Epithelial cell of proximal tubule (primary cell): ENCODE measurements around the gene COL23A1. TPM values are rescaled to one million over a fixed set of nuclear protein-coding genes. Genes with fewer than 3 reads are reported as not detected.

Experiments used
- DNase-seq: peaks from one replicate; pipeline ENCODE4 v3.0.0-alpha.2; 2011; ENCODE audit warnings: low read depth
- H3K4me3 ChIP-seq: 2 replicates; pipeline ENCODE4 v1.5.1; 2011; ENCODE audit warnings: low read depth, mild to moderate bottlenecking, low read length
- total RNA-seq: library from RNA; depleted of rRNA; stranded (reverse); fragments of >200 nt; gene quantifications from 2 replicates; pipeline ENCODE4 v1.2.3, GENCODE V29; 2015
- TF ChIP-seq, protein P1 (sequence below): conservative IDR thresholded peaks from 2 replicates; pipeline ENCODE4 v1.5.1; 2012; ENCODE audit warnings: low read depth, mild to moderate bottlenecking, low read length

Gene COL23A1
- total RNA-seq, 1 donor from 2014 or later, result not detected

GRCh38 chr5:178432421-178433272, 157.5 kb downstream of the COL23A1 start:
- TF ChIP-seq, protein P1, sequence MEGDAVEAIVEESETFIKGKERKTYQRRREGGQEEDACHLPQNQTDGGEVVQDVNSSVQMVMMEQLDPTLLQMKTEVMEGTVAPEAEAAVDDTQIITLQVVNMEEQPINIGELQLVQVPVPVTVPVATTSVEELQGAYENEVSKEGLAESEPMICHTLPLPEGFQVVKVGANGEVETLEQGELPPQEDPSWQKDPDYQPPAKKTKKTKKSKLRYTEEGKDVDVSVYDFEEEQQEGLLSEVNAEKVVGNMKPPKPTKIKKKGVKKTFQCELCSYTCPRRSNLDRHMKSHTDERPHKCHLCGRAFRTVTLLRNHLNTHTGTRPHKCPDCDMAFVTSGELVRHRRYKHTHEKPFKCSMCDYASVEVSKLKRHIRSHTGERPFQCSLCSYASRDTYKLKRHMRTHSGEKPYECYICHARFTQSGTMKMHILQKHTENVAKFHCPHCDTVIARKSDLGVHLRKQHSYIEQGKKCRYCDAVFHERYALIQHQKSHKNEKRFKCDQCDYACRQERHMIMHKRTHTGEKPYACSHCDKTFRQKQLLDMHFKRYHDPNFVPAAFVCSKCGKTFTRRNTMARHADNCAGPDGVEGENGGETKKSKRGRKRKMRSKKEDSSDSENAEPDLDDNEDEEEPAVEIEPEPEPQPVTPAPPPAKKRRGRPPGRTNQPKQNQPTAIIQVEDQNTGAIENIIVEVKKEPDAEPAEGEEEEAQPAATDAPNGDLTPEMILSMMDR, result no peak
- peak overlapping the region; percentile 32 for H3K4me3 ChIP-seq
- no peak for DNase-seq

GRCh38 chr5:178431782-178432165, 158.4 kb downstream of the COL23A1 start:
- peak overlapping the region; percentile 32 for H3K4me3 ChIP-seq
- TF ChIP-seq, protein P1, result no peak
- DNase-seq, result peak; percentile 91

GRCh38 chr5:178431063-178431781, 159.0 kb downstream of the COL23A1 start:
- TF ChIP-seq, protein P1, result no peak
- no peak overlapping the region for H3K4me3 ChIP-seq
- no peak for DNase-seq

GRCh38 chr5:178430186-178431062, 159.8 kb downstream of the COL23A1 start:
- TF ChIP-seq, protein P1, result no peak

GRCh38 chr5:178429491-178430185, 160.6 kb downstream of the COL23A1 start:
- H3K4me3 ChIP-seq, result no peak overlapping the region

More at GRCh38 chr5:178430186-178431062, 159.8 kb downstream of the COL23A1 start:
- no peak overlapping the region for H3K4me3 ChIP-seq
- no peak for DNase-seq

GRCh38 chr5:178429156-178429468, 161.1 kb downstream of the COL23A1 start:
- TF ChIP-seq, protein P1, result no peak
- no peak overlapping the region for H3K4me3 ChIP-seq
- no peak for DNase-seq

More at GRCh38 chr5:178429491-178430185, 160.6 kb downstream of the COL23A1 start:
- TF ChIP-seq, protein P1, result no peak
- DNase-seq, result no peak
